IPS-18c (cell line): ENCODE measurements around the gene GPX3.
A peak's percentile ranks its signal among the peaks of the same experiment; 100 is the strongest.

Source experiments
- H3K4me3 ChIP-seq: 2 replicates; pipeline ENCODE4 v1.7.0; 2013; ENCODE audit warnings: low read depth, mild to moderate bottlenecking, low read length, moderate library complexity; ENCODE audit not compliant: insufficient read depth
- H3K9me3 ChIP-seq: one replicate; pipeline ENCODE4 v1.6.1; 2013; ENCODE audit warnings: mild to moderate bottlenecking, low read length, moderate library complexity; ENCODE audit not compliant: control insufficient read depth, insufficient read depth

Gene GPX3

GRCh38 chr5:151020304-151021110, at the start of gene GPX3:
Gene GPX3, plus strand, starts transcription at chr5:151020591. Its CDS starts 64 bp downstream, at chr5:151020655.
- peak within 1 kb of the TSS; percentile 81 for H3K4me3 ChIP-seq
- H3K9me3 ChIP-seq = no peaks in the 10 kb centered on the region

DNA sequence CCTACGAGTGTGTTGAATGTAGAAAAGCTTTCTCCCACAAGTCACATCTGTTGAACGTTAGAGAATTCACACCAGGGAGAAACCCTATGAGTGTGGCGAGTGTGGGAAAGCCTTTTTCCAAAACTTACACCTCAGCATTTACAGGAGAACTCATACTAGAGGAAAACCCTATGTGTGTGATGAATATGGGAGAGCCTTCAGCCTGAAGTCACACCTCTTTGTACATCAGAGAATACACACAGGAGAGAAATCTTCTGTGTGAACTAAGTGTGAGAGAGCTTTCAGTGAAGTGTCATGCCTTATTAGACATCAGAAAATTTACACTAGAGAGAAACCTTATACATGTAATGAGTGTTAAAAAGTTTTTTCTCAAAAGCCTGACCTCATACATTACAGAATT, 41.8 kb upstream of the GPX3 start:
- peaks cover 6% of the 10 kb centered on the region for H3K9me3 ChIP-seq
- H3K4me3 ChIP-seq = no peak overlapping the region

DNA sequence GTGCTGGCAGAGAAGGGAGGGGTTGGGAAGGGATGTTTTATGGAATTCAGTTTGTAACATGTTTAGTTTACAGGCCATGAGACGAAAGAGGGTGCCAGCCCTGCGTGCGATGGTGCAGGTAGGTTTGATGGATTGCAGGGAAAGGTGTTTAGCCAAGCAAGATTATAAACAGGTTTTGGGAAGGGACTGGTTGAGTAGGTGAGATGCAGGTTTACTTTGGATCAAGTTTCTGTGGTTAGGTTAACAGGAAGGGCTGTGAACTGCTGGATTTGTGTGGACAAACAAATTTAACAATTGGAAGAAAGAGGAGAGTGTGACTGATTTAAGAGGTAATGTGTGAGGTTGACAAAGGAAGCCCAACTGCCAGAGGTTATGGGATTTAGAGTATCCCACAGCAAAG, 32.6 kb upstream of the GPX3 start:
- H3K9me3 ChIP-seq = peaks cover 4% of the 10 kb centered on the region
- no peak overlapping the region for H3K4me3 ChIP-seq

- H3K9me3 ChIP-seq = peaks cover 3% of the 10 kb centered on the region
- H3K4me3 ChIP-seq = no peak overlapping the region
Measured at GRCh38 chr5:150989695-150990094, 30.7 kb upstream of the GPX3 start.

GRCh38 chr5:150992705-150993104, 27.7 kb upstream of the GPX3 start:
- Histone ChIP-seq H3K4me3 (no peak overlapping the region), H3K9me3 (peaks cover 3% of the 10 kb centered on the region)

- peaks cover 3% of the 10 kb centered on the region for H3K9me3 ChIP-seq
- no peak overlapping the region for H3K4me3 ChIP-seq
Measured at GRCh38 chr5:150993422-150993821, 27.0 kb upstream of the GPX3 start.

DNA sequence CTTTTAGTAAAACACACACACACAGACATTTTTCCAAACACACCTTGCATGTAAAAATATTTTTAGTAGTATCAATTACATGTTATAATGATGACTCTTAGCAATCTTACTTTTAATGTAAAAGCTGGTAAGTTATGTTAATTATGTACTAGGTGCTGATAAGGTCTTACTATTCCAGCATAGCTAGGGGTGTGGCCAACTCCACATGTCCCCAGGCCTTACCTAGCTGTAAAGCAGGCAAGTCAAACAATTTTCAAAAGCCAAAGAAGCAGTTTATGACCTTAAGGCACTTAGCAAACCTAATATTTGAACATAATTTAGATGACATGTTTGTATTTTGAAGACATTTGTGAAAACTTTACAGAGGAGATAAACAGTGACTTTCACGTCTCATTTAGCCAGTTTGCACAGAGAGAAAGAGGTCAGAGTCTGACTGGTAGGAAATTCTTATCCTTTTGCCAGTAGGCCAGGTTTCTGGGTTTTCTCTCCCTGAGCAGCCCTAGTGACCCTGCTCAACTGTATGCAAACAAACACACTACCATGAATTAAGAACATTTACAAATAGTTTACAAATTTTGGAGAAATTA, 26.5 kb upstream of the GPX3 start:
- peaks cover 3% of the 10 kb centered on the region for H3K9me3 ChIP-seq
- H3K4me3 ChIP-seq = no peak overlapping the region

DNA sequence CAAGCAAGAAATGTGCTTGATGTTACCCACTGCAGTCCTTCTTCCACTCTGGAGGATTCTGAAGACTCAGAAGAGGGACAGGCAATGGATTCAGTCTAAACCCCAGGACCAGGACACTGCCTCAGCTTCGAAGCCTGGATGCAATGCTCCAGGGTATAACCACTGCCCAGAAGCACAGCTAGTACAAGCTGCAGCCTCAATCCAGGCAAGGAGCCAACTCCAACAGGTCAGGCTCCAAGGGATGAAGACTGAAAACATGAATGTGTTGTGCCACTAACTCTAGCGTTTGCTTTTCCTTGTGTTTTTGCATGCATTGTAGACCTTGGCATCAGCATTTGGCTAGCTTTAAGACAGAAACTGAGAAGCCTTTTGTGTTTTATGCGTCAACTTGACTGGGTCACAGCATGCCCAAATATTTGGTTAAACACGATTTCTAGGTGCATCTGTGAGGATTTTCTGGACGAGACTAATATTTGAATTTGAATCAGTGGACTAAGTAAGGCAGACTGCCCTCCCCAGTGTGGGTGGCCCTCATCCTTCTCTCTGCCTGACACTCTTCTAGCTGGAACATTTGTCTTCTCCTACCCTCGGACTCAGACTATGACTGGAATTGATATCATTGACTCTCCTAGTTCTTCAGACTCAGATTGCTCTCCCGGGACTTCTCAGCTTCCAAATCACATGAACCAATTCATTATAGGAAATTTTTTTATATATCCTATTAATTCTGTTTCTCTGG, 20.5 kb upstream of the GPX3 start:
- Histone ChIP-seq H3K9me3 (no peaks in the 10 kb centered on the region), H3K4me3 (no peak overlapping the region)

- Histone ChIP-seq H3K4me3 (no peak overlapping the region), H3K9me3 (no peaks in the 10 kb centered on the region)
Measured at GRCh38 chr5:151001436-151001835, 19.0 kb upstream of the GPX3 start.

GRCh38 chr5:151002250-151002649, 18.1 kb upstream of the GPX3 start:
- H3K4me3 ChIP-seq = no peak overlapping the region
- H3K9me3 ChIP-seq = no peaks in the 10 kb centered on the region

GRCh38 chr5:151002681-151003502, 17.5 kb upstream of the GPX3 start:
- Histone ChIP-seq H3K4me3 (no peak overlapping the region), H3K9me3 (no peaks in the 10 kb centered on the region)

GRCh38 chr5:151003503-151003860, 16.9 kb upstream of the GPX3 start:
- H3K9me3 ChIP-seq = no peaks in the 10 kb centered on the region
- no peak overlapping the region for H3K4me3 ChIP-seq

DNA sequence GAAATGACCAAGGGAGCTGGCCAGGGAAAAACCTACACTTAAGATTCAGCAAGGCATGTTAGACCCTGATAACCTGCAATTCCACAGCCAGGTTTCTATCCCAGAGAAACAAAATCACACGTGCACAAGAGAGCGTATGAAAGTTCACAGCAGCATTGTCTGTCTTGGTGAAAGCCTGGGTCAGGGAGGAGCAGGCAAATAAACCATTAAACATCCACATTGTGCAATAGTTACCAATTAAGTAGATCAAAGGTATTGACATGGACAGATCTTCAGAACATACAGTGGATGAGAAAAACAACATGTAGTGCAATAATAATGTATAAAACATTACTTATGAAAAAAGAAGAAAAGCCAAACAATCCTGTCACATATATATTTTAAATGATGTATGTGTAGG, 15.9 kb upstream of the GPX3 start:
- Histone ChIP-seq H3K4me3 (no peak overlapping the region), H3K9me3 (no peaks in the 10 kb centered on the region)

DNA sequence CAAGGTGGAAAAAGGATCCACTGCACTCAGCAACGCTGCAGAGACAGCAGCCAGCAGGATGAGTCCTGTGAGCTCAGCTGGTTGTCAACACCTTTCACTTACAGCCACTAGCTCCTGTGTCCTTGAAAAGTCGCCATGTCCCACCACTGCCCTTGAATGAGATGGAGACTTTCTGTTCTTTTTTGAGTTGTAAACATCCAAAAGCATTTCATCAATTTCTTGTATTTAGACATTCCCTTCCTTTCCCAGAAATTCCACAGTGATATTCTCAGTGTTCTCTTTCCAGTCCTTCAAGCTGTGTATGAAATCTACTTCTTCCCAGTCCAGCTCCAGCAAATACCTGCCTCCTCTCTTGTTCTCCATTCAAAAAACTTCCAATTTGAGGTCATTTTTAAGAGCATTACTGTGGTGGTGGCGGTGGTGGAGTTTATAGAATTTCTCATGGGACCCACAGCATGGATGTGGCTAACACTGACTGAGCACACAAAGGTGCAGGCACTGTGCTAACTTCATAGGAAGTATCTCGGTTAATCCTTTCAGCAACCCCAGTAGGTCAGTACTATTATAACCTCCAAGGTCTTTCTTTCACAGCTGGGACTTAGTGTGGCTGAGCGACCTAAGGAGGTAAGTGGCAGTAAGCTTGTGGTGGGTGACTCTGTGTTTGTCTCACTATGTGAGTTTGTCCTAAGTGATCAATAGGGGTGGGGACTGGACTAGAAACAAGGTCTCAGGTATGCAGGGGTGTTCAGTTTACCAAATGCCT, 15.0 kb upstream of the GPX3 start:
- Histone ChIP-seq H3K9me3 (no peaks in the 10 kb centered on the region), H3K4me3 (no peak overlapping the region)

GRCh38 chr5:151005950-151006576, 14.3 kb upstream of the GPX3 start:
- H3K4me3 ChIP-seq = no peak overlapping the region
- H3K9me3 ChIP-seq = no peaks in the 10 kb centered on the region

DNA sequence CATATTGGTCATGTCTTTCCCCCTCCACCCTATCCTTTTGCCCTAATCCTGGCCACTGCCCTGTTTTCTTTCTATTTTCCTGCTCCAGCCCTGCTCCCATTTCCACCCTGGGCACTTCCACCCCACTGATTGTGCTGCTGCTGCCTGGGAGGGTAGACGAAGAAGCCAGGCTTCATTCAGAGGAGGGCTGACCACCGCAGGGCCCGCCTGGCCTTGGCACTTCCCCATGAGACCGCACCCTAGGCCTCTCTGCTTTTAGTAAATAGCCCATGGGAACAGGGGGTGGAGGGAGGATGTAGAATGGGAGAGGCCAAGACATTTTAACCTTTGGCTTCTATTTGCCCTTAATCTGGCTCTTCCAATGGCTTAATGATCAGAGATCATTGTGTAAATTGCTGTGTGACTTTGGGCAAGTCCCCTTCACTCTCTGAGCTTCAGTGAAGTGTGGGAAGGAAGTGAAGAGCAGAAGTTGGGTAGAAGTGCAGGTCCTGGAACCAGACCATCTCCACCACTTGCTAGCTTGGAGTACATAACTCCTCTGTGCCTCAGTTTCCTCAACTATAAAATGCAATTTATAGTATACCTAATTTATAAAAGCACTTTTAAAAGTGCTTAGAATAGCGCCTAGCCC, 13.6 kb upstream of the GPX3 start:
- no peak overlapping the region for H3K4me3 ChIP-seq
- no peaks in the 10 kb centered on the region for H3K9me3 ChIP-seq
